Activated naive CD4-positive, alpha-beta T cell treated with anti-CD3 and anti-CD28 coated beads, Interleukin-2, amount 10 ng/mL, durations not matched to agents 5 hours and 36 hours (primary cell): ENCODE measurements around the gene RPL3. TPM values are rescaled to one million over a fixed set of nuclear protein-coding genes. Genes with fewer than 3 reads are reported as not detected.

Experiments used
- total RNA-seq, 2 experiments: library from RNA; stranded (reverse); gene quantifications; one replicate each; pipeline ENCODE4 v1.2.3, GENCODE V29; 2021

The RPL3 gene
- total RNA-seq: 1,000 to 10,000 TPM; 2,543 to 2,590 TPM

GRCh38 chr22:39319284-39320022, at the start of gene RPL3:
TSS of gene RPL3 (minus strand) at chr22:39319623. CDS start at chr22:39319597, 26 bp downstream.

GRCh38 chr22:39349967-39350726, 30.7 kb upstream of the RPL3 start, which contains the start of gene SYNGR1:
TSS of gene SYNGR1 (plus strand) at chr22:39349991. CDS start at chr22:39350011, 20 bp downstream.

Other genes with a start within 250 kb of the RPL3 start
- 10 to 100 TPM; 71.0 to 73.3 TPM for gene APOBEC3G, start 242.3 kb downstream of the RPL3 start, total RNA-seq
- gene APOBEC3H, start 222.4 kb downstream of the RPL3 start, total RNA-seq: 10 to 100 TPM; 42.5 to 45.7 TPM
- 10 to 100 TPM; 18.0 to 18.3 TPM for gene CBX7, start 166.9 kb downstream of the RPL3 start, total RNA-seq
- gene PDGFB, start 74.6 kb downstream of the RPL3 start, total RNA-seq: 1 to 10 TPM; 1.4 to 2.4 TPM
- gene SYNGR1, start 30.4 kb upstream of the RPL3 start, total RNA-seq: under 1 TPM; 0.31 to 0.50 TPM
- gene TAB1, start 80.2 kb upstream of the RPL3 start, total RNA-seq: 10 to 100 TPM; 43.0 to 49.9 TPM
- gene MGAT3, start 137.4 kb upstream of the RPL3 start, total RNA-seq: 10 to 100 TPM; 11.4 to 13.1 TPM
- gene MIEF1, start 182.7 kb upstream of the RPL3 start, total RNA-seq: 10 to 100 TPM; 32.1 to 33.2 TPM
- 100 to 1,000 TPM; 351 to 354 TPM for gene ATF4, start 200.9 kb upstream of the RPL3 start, total RNA-seq
- 10 to 100 TPM; 59.4 to 60.9 TPM for gene RPS19BP1, start 213.1 kb upstream of the RPL3 start, total RNA-seq